GM13976 (cell line): ENCODE results near the gene LIPE.
"Not testable (repeated sequence)": the region's sequence is repeated elsewhere in the genome, so short reads cannot be mapped to it uniquely, and the experiment has no call there.

ENCODE experiments used
- DNase-seq: peaks from one replicate; pipeline ENCODE4 v3.0.0; 2012; ENCODE audit warnings: low spot score
- CTCF ChIP-seq: IDR thresholded peaks from 2 replicates; pipeline ENCODE4 v1.5.1; 2012; ENCODE audit warnings: borderline replicate concordance, mild to moderate bottlenecking; ENCODE audit not compliant: insufficient read depth; ENCODE audit errors: extremely low read depth, missing control alignments, control extremely low read depth
- in situ Hi-C: fragments of 300-500 bp; cut with MboI; formaldehyde crosslinking; loops from one replicate; pipeline ENCODE4 v1.12.0; 2022; ENCODE audit warnings: low sequenced_read_pairs, mixed read lengths, inconsistent platforms; ENCODE audit not compliant: unreplicated experiment

Gene LIPE

DNA sequence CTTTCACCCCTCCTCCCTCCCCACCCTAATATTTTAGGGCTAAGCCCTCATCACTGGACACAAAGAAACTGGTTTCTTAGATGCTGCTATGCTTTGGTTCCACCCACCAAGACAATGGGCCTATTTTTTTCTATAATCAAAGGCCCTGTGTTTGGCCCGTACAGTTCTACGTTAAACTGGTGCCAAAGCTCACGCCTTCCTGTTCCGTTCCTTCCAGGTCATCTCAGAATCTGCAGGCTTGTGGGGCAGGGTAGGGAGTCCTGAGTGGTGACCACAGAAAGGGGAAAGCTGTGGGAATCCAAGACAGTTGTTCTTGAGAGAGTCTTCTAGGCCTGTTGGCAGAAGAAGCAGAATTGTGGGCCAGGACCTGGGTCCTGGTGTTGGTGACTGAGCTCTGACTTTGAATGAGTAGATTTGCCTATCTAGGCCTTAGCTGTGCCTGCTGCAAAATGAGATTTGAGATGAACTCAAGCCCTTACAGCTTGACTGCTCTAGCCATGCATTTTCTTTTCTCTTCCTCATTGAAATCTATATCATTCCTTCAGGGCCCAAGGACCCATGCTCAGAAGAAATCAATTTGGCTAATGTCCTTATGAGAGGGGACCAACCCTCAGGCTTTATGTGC, 34.6 kb upstream of the LIPE start:
- in situ Hi-C loops = no loop called here
- TF ChIP-seq CTCF = no peak
- DNase-seq = no peak

DNA sequence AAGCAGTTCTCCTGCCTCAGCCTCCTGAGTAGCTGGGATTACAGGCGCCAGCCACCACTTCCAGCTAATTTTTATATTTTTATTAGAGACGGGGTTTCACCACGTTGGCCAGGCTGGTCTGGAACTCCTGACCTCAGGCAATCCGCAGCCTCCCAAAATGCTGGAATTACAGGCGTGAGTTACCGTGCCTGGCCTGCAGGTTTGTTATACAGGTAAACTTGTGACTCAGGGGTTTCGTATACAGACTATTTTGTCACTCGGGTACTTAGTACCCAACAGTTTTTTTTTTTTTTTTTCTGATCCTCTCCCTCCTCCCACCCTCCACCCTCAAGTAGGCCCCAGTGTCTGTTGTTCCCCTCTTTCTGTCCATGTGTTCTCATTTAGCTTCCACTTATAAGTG, 34.0 kb upstream of the LIPE start:
- in situ Hi-C loops, DNase-seq: not testable (repeated sequence)

DNA sequence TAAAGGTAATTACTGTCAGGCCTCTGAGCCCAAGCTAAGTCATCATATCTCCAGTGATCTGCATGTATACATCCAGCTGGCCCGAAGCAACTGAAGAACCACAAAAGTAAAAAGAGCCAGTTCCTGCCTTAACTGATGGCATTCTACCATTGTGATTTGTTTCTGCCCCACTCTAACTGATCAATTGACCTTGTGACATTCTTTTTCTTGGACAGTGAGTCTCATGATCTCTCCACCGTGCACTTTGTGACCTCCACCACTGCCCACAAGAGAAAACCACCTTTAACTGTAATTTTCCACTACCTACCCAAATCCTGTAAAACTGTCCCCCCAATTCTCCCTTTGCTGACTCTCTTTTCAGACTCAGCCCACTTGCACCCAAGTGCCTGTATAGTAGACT, 32.7 kb upstream of the LIPE start:
- TF ChIP-seq CTCF = no peak
- in situ Hi-C loops = loop anchor here (5.0 kb wide), 1 partner anchor 67 kb away; the partner anchor contains the start of gene CEACAM1
- DNase-seq = no peak

DNA sequence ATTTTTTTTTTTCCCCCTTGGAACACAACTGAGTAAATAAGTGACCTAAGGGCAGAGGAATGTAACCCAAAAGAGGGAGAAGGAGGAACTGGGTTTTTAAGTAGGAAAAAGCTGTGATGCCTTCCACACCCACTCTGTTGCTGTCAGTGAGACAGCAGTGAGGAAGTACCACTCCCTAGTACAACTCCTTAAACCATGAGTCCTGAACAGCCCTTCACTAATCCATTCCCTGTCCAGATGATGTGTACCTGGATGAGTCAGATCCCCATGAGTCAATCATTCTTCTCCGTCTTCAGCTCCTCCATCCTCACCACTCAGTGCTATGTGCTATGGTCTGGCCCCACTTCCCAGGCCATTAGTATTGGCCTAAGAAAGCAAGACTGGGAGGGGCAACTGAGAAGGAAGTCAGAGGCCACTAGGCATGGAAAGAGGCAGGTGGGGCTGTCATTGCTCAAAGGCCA, 28.5 kb upstream of the LIPE start:
- no peak for TF ChIP-seq CTCF
- in situ Hi-C loops = loop anchor here (5.0 kb wide), 1 partner anchor 72 kb away; the partner anchor contains the start of gene CEACAM1
- no peak for DNase-seq

DNA sequence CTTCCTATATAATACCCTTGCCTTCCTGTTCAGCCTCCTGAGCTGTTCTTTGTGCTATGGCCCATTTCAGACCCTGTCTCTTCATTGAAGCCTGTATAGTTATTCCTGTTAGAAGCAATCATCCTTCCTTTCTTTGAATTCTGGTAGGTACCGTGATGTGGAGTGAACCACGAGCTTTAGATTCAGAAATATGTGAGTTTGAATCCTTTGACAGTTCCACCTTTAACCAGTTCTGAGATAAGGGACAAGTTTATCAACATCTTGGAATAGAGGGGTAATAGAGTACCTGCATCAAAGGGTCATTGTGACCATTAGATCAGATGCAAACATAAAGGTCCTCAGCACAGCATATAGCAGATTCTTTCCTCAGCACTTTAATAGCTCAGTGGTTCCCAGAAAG, 27.9 kb upstream of the LIPE start:
- no peak for TF ChIP-seq CTCF
- in situ Hi-C loops = loop anchor here (5.0 kb wide), 1 partner anchor 72 kb away; the partner anchor contains the start of gene CEACAM1
- no peak for DNase-seq

DNA sequence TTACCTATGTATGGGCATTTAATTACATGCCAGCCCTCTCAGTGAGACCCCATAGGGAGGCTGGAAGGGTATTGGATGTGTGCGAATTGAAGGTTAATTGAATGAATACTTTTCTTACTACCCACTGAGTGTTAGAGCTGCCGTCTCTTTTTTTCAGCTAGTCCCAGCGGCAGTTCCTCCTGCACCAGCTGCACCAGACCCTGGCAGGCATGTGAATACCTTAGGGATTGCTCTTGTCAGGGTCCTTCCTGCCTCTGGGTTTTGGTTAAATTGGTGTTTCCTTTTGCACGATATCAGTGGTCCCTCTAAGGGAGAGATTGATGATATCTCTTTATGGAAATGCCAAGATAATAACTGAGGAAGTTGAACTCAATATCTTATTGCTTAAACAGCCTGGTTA, 25.4 kb upstream of the LIPE start:
- TF ChIP-seq CTCF = no peak
- in situ Hi-C loops = no loop called here
- no peak for DNase-seq

GRCh38 chr19:42450314-42450934, 23.2 kb upstream of the LIPE start:
- DNase-seq = peak; percentile 83
- peak; percentile 64 for TF ChIP-seq CTCF

DNA sequence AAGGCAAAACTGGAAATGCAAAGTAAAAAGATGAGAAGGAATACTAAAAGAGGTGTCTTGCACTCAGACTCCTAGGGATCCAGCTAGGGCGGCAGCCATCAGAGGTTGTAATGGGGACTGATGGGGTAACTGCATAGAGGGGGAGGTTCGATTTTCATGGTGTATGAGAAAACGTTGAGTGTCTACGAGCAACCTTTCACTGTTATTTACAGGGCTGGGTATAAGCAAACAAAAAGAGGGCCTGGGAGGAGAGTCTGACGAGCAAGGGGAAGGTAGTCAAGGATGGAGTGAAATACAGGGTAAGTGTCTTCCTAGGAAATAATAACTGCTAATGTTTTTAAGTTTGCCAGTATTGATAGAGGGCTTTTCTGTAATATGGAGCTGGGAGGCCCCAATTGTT, 21.1 kb upstream of the LIPE start:
- DNase-seq, in situ Hi-C loops: not testable (repeated sequence)

More at GRCh38 chr19:42450314-42450934, 23.2 kb upstream of the LIPE start:
- in situ Hi-C loops = no loop called here
